HG03097 (cell line): ENCODE measurements around the gene RASSF8.

ENCODE experiments used
- ATAC-seq: cut with Tn5 transposase; IDR thresholded peaks from one replicate; pipeline ENCODE4 v1.9.1; 2021; ENCODE audit not compliant: unreplicated experiment, low FRiP score

The RASSF8 gene

DNA sequence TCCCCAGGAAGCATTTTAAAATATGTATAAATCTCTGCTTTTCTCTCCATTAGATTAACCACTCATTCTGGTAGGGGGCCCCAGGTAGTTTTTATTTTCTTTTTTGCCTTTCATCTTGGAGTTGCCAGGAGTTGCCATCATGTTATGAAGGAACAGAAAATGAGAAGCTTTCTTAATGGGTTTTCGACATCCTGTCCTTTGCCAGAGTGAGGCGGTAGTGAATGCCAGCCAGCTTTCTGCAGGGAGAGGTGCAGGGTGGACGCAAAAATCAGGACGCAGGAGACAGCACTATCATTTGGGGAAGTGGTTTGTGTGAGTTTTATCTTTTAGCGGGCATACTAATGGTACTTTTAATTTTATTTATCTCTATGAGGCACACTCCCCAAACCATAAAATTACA, 1.7 kb downstream of the RASSF8 start:
- ATAC-seq, result no peak

- no peak for ATAC-seq
Observed at GRCh38 chr12:25960961-25961360, 2.5 kb downstream of the RASSF8 start.

- no peak for ATAC-seq
Observed at GRCh38 chr12:25962932-25963525, 4.5 kb downstream of the RASSF8 start.

DNA sequence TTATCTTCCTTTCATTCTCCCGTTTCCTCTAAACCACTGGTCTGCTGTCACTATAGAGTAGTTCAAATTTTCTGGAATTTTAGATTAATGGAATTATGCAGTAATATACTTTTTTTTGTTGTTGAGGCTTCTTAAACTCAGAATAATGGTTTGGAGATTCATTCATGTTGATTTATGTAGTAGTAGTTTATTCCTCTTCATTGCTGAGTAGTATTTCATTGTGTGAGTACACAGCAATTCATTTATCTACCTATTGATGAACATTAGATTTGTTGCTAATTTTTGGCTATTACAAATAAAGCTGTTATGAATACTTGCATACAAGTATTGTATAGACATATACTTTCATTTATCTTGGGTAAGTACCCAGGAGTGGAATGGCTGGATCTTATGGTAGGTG, 7.2 kb downstream of the RASSF8 start:
- ATAC-seq, result no peak

GRCh38 chr12:25970082-25970481, 11.6 kb downstream of the RASSF8 start:
- ATAC-seq, result no peak

DNA sequence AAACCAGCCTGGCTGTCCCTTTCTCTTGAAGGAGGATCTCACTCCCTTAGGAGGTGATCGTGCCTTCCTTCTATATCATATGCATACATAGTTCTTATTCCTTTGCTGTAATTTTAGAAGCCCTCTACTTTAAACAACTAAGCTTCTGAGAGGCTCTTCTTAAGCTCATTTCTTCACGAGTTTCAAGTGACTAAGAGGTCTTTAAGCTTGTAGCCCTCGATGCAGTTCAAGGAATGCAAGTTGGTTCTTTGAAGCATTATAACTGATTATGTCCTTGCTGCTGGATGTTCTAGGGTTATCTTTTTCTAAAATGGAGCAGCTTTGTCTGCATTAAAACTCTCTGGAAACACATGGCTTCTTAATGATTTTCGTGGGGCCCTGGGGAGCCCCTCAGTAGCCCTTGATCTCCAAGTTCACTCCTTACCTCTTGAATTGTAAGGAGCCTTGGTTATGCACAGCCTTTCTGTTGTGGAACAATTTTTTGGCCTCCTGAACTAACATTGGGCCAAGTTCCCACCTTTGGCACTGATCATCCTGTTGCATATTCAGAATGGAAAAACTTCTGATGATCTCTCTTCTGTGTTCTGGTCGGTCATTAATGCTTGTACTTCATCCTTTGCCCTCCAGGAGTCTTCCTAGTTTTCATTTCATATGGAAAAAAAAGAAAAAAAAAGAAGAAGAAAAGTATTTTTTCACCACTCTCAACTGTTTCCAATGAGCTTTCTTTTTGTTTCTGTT, 12.6 kb downstream of the RASSF8 start:
- ATAC-seq, result no peak

GRCh38 chr12:25971654-25972041, 13.2 kb downstream of the RASSF8 start:
- no peak for ATAC-seq

DNA sequence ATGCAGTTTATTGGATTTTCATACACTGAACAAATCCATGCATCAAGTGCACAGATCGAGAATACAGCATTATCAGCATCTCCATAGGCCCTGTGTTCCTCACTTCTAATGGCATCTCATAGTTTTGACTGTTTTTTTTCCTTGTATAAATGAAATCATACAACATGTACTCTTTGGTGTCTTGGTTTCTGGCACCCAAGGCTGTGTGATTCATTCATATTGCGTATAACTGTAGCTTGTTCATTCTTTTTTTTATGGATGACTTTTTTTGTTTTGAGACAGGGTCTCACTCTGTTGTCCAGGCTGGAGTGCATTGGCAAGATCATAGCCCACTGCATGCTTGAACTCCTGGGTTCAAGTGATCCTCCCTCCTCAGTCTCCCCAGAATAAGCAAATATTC, 14.3 kb downstream of the RASSF8 start:
- no peak for ATAC-seq

DNA sequence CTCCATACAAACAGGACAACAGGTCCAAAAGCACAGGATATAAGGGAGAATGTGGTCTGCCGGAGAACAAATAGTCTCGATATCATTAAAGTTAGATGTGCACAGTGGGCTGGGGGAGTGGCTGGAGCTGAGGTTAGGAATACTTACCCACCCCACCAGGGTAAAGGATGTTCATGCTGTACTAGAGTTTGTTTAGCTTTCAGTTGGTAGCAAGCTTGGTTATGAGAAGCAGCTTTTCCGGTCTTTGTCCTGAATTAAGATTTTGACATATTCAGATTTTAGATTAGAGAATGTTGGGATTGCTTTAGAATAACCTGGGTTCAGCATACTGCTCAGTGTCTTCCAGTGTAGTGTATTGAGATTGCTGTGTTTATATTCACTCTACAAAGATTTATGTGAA, 16.7 kb downstream of the RASSF8 start:
- ATAC-seq, result no peak

GRCh38 chr12:25975682-25976081, 17.2 kb downstream of the RASSF8 start:
- ATAC-seq, result no peak

- ATAC-seq, result no peak
Observed at GRCh38 chr12:25976289-25976688, 17.8 kb downstream of the RASSF8 start.

DNA sequence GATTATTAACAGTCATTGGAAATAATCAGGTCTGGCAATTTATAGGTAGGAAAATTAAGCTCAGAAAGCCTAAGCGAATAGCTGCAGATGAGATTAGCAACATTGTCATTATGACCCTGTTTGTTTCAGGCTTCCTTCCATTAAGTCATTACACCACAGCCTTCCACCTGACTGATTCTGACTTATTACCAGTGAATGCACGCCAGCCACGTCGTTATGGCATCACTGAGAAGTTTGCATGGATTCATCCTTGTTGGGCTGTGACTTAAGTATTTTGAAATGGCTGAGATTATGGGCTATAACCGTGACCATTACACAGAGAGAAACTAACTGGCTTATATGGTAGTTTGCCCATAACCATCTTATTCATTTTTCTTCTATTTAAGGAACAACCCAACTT, 18.6 kb downstream of the RASSF8 start:
- ATAC-seq, result no peak

GRCh38 chr12:25979059-25979458, 20.6 kb downstream of the RASSF8 start:
- no peak for ATAC-seq

DNA sequence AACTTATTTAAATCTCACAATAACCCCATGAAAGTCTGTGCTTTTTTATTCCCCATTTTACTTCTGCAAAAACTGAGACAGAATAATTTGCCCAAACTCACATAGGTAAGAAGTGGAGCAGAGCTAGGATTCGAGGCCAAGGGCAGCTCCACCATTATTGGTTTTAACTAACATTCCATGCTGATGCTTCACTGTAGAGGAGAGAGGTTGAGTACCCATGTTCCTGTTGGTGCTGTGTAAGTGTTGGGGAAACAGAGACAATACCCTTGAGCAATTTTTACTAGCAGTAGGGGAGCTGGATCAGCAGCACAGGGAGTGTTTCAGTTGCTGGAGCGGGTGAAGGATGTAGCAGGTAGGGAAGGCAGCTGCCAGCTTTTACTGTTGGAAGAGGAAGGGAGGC, 21.1 kb downstream of the RASSF8 start:
- no peak for ATAC-seq

DNA sequence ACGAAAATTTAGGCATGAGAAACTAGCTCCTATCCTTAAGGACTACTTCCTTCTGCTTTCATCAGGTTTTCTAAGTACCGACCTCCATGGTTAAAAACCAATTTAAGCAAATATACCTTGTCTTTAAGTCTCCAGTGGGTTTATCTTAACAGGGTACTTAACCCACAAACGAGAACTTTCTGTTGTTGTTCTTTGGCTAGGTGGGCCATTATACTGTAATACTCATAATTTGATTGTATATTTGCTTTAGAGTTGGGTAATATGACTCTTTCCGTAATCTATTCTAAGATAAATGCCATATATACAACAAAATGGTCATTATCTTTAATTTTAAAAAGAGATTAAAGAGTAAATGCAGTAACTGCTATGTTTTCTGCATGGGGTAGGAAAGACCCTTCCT, 21.6 kb downstream of the RASSF8 start:
- ATAC-seq, result no peak

GRCh38 chr12:25981597-25981996, 23.1 kb downstream of the RASSF8 start:
- ATAC-seq, result no peak

GRCh38 chr12:25982416-25982815, 23.9 kb downstream of the RASSF8 start:
- ATAC-seq, result no peak

DNA sequence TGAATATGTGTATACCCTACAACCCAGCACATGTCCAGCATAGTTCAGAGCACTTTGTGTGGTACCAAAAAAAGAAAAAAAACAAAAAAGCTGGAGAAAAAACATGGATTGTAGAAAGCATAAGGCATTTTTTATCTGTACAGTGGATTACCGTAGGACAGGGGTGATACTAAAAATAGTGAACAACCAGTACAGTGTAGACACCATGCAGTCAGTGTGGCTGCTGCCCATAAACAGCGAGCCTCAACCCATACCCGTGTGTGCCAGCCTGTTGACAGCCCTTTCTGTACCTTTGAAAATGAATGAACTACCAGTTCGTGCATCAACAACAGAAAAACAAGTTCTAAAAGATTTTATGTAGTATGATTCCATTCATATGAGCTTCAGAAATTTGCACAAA, 25.1 kb downstream of the RASSF8 start:
- ATAC-seq, result no peak

- no peak for ATAC-seq
Observed at GRCh38 chr12:25984759-25985158, 26.3 kb downstream of the RASSF8 start.

- no peak for ATAC-seq
Observed at GRCh38 chr12:25985316-25986175, 27.1 kb downstream of the RASSF8 start.

- ATAC-seq, result no peak
Observed at GRCh38 chr12:25986180-25986579, 27.7 kb downstream of the RASSF8 start.

- no peak for ATAC-seq
Observed at GRCh38 chr12:25988505-25988904, 30.0 kb downstream of the RASSF8 start.
